Measurements from ENCODE around the gene TMEM72. TPM values are rescaled to one million over a fixed set of nuclear protein-coding genes. Genes with fewer than 3 reads are reported as not detected.

Gene TMEM72
- total and polyA plus RNA-seq, 2 of the 13 experiments (the other 11 are each of a cell fraction or from before 2014, with no cell fraction given), result 0.04 TPM; not detected in 1

DNA sequence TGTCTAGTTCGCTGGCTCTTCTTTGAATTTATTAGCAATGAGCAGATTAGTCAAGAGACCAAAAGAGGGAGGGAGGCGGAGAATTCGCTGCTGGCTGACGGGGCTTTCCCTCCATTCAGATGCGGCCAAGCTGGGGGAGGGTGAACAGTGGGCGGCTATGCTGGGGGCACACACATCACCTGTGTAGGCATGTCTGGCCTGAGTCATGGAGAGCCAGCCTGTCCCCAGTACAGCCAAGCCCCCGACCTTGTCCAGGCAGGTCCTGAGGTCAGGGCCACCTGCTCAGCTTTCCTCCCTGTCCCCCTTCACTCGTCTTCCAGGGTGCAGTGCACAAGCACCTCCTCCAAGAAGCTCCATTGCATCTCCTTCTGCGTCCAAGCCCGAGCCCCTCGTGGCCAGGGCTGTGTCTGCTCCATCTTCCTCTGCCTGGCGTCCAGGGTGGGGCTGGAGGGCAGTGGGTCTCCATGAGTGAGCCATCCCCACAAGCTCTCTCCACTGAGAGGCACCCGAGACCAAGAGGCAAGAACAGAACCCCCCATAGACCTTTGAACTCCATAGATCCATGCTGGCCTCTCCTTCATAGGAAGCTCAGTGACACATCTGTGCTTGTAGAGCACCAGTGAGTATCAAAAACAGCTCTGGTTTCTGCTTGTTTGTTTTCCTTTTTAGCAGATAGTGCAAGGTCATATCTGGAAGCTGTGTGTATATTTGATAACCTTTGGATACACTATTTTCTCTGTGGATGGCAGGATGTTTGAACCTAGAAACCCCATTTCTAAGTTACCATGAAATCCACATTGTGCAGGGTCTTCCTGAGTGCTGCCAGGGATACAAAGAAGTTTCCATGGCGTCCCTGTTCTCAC, 69.4 kb downstream of the TMEM72 start (continued):
- TF ChIP-seq ETV5 (CRISPR knock-in tag; IDR thresholded peaks at IDR 0.05; ENCODE audit: borderline replicate concordance) (peak; percentile 72), KDM4B (CRISPR knock-in tag; IDR thresholded peaks at IDR 0.05) (no peak), ZNF337 (CRISPR knock-in tag; IDR thresholded peaks at IDR 0.05; ENCODE audit: borderline replicate concordance, low read depth) (peak; percentile 19; the same call in 1 of the 2 replicates), ZNF207 (IDR thresholded peaks at IDR 0.05; ENCODE audit: borderline replicate concordance) (no peak), ZNF382 (CRISPR knock-in tag; IDR thresholded peaks at IDR 0.05; ENCODE audit: borderline replicate concordance) (no peak), ZBTB7A (CRISPR knock-in tag; IDR thresholded peaks at IDR 0.05) (peak; percentile 53; the same call in 1 of the 2 replicates), ZNF430 (CRISPR knock-in tag; IDR thresholded peaks at IDR 0.05) (peak; percentile 58; the same call in 1 of the 2 replicates), ZNF674 (CRISPR knock-in tag; IDR thresholded peaks at IDR 0.05; ENCODE audit: low read depth) (no peak), ZNF557 (CRISPR knock-in tag; IDR thresholded peaks at IDR 0.05) (peak; percentile 64; the same call in 1 of the 2 replicates), ZNF598 (CRISPR knock-in tag; IDR thresholded peaks at IDR 0.05; ENCODE audit: borderline replicate concordance) (no peak), ZNF75D (CRISPR knock-in tag; IDR thresholded peaks at IDR 0.05; ENCODE audit: borderline replicate concordance) (no peak), ZMAT3 (CRISPR knock-in tag; conservative IDR thresholded peaks at IDR 0.05) (peak; percentile 46), RBM39 (IDR thresholded peaks at IDR 0.05; ENCODE audit: low read depth, low read length, poor library complexity, severe bottlenecking) (no peak), ZNF3 (CRISPR knock-in tag; IDR thresholded peaks at IDR 0.05) (no peak), ZNF567 (CRISPR knock-in tag; IDR thresholded peaks at IDR 0.05; ENCODE audit: borderline replicate concordance) (0 out of 2 replicates have a peak, but pooled peaks have one; percentile 40)
- TF ChIP-seq, protein P1, sequence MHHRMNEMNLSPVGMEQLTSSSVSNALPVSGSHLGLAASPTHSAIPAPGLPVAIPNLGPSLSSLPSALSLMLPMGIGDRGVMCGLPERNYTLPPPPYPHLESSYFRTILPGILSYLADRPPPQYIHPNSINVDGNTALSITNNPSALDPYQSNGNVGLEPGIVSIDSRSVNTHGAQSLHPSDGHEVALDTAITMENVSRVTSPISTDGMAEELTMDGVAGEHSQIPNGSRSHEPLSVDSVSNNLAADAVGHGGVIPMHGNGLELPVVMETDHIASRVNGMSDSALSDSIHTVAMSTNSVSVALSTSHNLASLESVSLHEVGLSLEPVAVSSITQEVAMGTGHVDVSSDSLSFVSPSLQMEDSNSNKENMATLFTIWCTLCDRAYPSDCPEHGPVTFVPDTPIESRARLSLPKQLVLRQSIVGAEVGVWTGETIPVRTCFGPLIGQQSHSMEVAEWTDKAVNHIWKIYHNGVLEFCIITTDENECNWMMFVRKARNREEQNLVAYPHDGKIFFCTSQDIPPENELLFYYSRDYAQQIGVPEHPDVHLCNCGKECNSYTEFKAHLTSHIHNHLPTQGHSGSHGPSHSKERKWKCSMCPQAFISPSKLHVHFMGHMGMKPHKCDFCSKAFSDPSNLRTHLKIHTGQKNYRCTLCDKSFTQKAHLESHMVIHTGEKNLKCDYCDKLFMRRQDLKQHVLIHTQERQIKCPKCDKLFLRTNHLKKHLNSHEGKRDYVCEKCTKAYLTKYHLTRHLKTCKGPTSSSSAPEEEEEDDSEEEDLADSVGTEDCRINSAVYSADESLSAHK (CRISPR knock-in tag; IDR thresholded peaks at IDR 0.05; ENCODE audit: borderline replicate concordance), result no peak
- TF ChIP-seq, protein P2, sequence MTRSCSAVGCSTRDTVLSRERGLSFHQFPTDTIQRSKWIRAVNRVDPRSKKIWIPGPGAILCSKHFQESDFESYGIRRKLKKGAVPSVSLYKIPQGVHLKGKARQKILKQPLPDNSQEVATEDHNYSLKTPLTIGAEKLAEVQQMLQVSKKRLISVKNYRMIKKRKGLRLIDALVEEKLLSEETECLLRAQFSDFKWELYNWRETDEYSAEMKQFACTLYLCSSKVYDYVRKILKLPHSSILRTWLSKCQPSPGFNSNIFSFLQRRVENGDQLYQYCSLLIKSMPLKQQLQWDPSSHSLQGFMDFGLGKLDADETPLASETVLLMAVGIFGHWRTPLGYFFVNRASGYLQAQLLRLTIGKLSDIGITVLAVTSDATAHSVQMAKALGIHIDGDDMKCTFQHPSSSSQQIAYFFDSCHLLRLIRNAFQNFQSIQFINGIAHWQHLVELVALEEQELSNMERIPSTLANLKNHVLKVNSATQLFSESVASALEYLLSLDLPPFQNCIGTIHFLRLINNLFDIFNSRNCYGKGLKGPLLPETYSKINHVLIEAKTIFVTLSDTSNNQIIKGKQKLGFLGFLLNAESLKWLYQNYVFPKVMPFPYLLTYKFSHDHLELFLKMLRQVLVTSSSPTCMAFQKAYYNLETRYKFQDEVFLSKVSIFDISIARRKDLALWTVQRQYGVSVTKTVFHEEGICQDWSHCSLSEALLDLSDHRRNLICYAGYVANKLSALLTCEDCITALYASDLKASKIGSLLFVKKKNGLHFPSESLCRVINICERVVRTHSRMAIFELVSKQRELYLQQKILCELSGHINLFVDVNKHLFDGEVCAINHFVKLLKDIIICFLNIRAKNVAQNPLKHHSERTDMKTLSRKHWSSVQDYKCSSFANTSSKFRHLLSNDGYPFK (CRISPR knock-in tag; IDR thresholded peaks at IDR 0.05; ENCODE audit: borderline replicate concordance), result peak; percentile 30; the same call in 1 of the 2 replicates
- TF ChIP-seq, protein P3, sequence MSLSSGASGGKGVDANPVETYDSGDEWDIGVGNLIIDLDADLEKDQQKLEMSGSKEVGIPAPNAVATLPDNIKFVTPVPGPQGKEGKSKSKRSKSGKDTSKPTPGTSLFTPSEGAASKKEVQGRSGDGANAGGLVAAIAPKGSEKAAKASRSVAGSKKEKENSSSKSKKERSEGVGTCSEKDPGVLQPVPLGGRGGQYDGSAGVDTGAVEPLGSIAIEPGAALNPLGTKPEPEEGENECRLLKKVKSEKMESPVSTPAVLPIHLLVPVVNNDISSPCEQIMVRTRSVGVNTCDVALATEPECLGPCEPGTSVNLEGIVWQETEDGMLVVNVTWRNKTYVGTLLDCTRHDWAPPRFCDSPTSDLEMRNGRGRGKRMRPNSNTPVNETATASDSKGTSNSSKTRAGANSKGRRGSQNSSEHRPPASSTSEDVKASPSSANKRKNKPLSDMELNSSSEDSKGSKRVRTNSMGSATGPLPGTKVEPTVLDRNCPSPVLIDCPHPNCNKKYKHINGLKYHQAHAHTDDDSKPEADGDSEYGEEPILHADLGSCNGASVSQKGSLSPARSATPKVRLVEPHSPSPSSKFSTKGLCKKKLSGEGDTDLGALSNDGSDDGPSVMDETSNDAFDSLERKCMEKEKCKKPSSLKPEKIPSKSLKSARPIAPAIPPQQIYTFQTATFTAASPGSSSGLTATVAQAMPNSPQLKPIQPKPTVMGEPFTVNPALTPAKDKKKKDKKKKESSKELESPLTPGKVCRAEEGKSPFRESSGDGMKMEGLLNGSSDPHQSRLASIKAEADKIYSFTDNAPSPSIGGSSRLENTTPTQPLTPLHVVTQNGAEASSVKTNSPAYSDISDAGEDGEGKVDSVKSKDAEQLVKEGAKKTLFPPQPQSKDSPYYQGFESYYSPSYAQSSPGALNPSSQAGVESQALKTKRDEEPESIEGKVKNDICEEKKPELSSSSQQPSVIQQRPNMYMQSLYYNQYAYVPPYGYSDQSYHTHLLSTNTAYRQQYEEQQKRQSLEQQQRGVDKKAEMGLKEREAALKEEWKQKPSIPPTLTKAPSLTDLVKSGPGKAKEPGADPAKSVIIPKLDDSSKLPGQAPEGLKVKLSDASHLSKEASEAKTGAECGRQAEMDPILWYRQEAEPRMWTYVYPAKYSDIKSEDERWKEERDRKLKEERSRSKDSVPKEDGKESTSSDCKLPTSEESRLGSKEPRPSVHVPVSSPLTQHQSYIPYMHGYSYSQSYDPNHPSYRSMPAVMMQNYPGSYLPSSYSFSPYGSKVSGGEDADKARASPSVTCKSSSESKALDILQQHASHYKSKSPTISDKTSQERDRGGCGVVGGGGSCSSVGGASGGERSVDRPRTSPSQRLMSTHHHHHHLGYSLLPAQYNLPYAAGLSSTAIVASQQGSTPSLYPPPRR (CRISPR knock-in tag; IDR thresholded peaks at IDR 0.05; ENCODE audit: borderline replicate concordance), result peak; percentile 94
